K562 (cell line): ENCODE measurements around the gene TMPO. TPM values are rescaled to one million over a fixed set of nuclear protein-coding genes. Genes with fewer than 3 reads are reported as not detected.

Source experiments
- C11orf30 ChIP-seq: fragments of 450-650 bp; IDR thresholded peaks from 2 replicates; pipeline ENCODE4 v1.6.1; 2016; ENCODE audit warnings: low read depth, mild to moderate bottlenecking
- EZH2 ChIP-seq: IDR thresholded peaks from 2 replicates; pipeline ENCODE4 v1.6.1; 2012; ENCODE audit warnings: low read depth, mild to moderate bottlenecking, inconsistent platforms, low read length, borderline replicate concordance
- FOXJ2 ChIP-seq: fragments of 200-800 bp; sonication (Bioruptor generic); IDR thresholded peaks from 2 replicates; pipeline ENCODE4 v1.6.1; 2016; ENCODE audit warnings: missing genetic modification characterization, missing compliant biosample characterization
- HNRNPH1 ChIP-seq: fragments of 200-400 bp; formaldehyde crosslinking; optimal IDR thresholded peaks from 2 replicates; pipeline ENCODE3; 2017; ENCODE audit warnings: low read depth, mild to moderate bottlenecking, low read length, moderate library complexity
- HNRNPL ChIP-seq: fragments of 200-400 bp; formaldehyde crosslinking; IDR thresholded peaks from 2 replicates; pipeline ENCODE4 v1.6.1; 2017; ENCODE audit warnings: low read depth, mild to moderate bottlenecking, low read length
- HOXB6 ChIP-seq: fragments of 250-450 bp; sonication (Bioruptor Pico); IDR thresholded peaks from 2 replicates; pipeline ENCODE4 v1.5.1; 2022; ENCODE audit warnings: mild to moderate bottlenecking, borderline replicate concordance
- SIRT6 ChIP-seq: IDR thresholded peaks from one replicate; pipeline ENCODE4 v1.6.1; 2012; ENCODE audit warnings: low read depth, mild to moderate bottlenecking, control low read depth, inconsistent platforms, low read length, moderate library complexity
- SMARCA5 ChIP-seq: fragments of 450-650 bp; IDR thresholded peaks from 2 replicates; pipeline ENCODE4 v1.6.1; 2016
- TRIM28 ChIP-seq: fragments of 450-650 bp; IDR thresholded peaks from 2 replicates; pipeline ENCODE4 v1.6.1; 2017
- ZNF445 ChIP-seq: fragments of 250-450 bp; sonication (Bioruptor Pico); IDR thresholded peaks from 2 replicates; pipeline ENCODE4 v1.4.0; 2020; ENCODE audit warnings: low read depth, mild to moderate bottlenecking, moderate library complexity
- ZNF507 ChIP-seq: conservative IDR thresholded peaks from 2 replicates; pipeline ENCODE4 v1.6.1; 2017; ENCODE audit warnings: missing genetic modification characterization, missing compliant biosample characterization
- ZNF717 ChIP-seq: fragments of 250-450 bp; sonication (Bioruptor Pico); IDR thresholded peaks from 2 replicates; pipeline ENCODE4 v1.5.0; 2021
- ZNF764 ChIP-seq: fragments of 250-450 bp; sonication (Bioruptor Pico); IDR thresholded peaks from 2 replicates; pipeline ENCODE4 v1.4.0; 2020; ENCODE audit warnings: low read depth, mild to moderate bottlenecking, moderate library complexity
- polyA plus RNA-seq, 8 experiments: library from polyadenylated mRNA; depleted of rRNA in 4 of 8; stranded (reverse) in 5 of 8; unstranded in 3 of 8; fragments of >200 nt; fragmentation: Nextera tagmentation in 2 of 8; fragmentation: Illumina TruSeq in 1 of 8; extraction: Ambion mirVana in 2 of 8; extraction: Trizol in 1 of 8; gene quantifications; 2 replicates each; pipeline versions ENCODE4 v1.2.1 to v1.2.3, GENCODE V29; 2011 to 2014; ENCODE audit warnings: inconsistent platforms in 1 of 8, missing spikeins in 1 of 8
- total RNA-seq, 7 experiments: library from RNA; depleted of rRNA in 6 of 7; stranded (reverse); fragments of >200 nt in 6 of 7; fragmentation: Illumina TruSeq in 2 of 7; extraction: Trizol in 2 of 7; gene quantifications; 2 replicates each; pipeline versions ENCODE4 v1.2.1 to v1.2.3, GENCODE V29; 2011 to 2021; ENCODE audit warnings: low replicate concordance in 1 of 7
- TF ChIP-seq, protein P1 (sequence below): fragments of 450-650 bp; formaldehyde crosslinking; IDR thresholded peaks from 2 replicates; pipeline ENCODE4 v1.4.0; 2022; ENCODE audit warnings: missing genetic modification characterization
- TF ChIP-seq, protein P2 (sequence below): IDR thresholded peaks from 2 replicates; pipeline ENCODE4 v1.6.1; 2011; ENCODE audit warnings: borderline replicate concordance, low read depth, mild to moderate bottlenecking, moderate library complexity, low read length; ENCODE audit not compliant: insufficient read depth, poor library complexity, severe bottlenecking
- TF ChIP-seq, protein P3 (sequence below), 2 experiments: fragments of 450-650 bp; conservative IDR thresholded peaks; 2 replicates each; pipeline ENCODE4 v1.6.1; 2017; ENCODE audit warnings: mild to moderate bottlenecking in 2 of 2, moderate library complexity in 2 of 2
- TF ChIP-seq, protein P4 (sequence below): fragments of 450-650 bp; IDR thresholded peaks from 2 replicates; pipeline ENCODE4 v1.6.1; 2018; ENCODE audit not compliant: partially characterized antibody
- TF ChIP-seq, protein P5 (sequence below): fragments of 450-650 bp; formaldehyde crosslinking; IDR thresholded peaks from 2 replicates; pipeline ENCODE4 v1.4.0; 2022; ENCODE audit warnings: mild to moderate bottlenecking, moderate library complexity

TMPO gene
- total and polyA plus RNA-seq, 9 of the 15 experiments (the other 6 are each of a cell fraction or from before 2014, with no cell fraction given): 62.1 to 263 (median 182) TPM

DNA sequence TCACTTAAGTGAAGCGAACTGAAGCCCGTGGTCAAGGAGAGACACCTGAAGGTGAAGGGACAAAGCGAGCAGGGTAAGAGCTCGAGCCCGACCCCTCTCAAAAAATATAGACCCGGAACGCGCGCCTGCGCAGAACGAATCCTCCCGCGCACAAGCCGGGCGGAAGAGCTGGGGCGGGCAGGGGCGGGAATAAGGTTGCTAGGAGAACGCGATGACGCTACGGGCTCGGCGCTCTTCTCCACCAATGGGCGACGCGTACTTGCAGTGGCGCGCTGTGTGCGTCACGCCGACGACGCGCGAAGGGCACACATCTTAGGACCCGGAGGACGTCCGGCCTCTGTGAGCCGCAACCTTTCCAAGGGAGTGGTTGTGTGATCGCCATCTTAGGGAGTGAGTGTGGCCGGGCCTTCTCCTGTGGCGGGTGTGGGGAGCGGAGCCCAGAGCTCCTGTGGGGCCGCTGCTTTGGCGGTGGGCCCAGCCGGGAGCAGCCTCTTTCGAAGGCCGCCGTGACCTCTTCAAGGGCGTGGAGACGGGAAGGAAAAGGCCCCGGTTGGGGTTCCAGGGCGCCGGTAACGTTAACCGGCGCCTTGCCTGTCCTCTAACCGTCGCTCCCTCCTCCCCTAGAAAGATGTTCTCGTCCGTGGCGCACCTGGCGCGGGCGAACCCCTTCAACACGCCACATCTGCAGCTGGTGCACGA is 78.1 kb downstream of the TMPO start, which contains the start of gene SLC25A3 (continued):
- TF ChIP-seq, protein P1, sequence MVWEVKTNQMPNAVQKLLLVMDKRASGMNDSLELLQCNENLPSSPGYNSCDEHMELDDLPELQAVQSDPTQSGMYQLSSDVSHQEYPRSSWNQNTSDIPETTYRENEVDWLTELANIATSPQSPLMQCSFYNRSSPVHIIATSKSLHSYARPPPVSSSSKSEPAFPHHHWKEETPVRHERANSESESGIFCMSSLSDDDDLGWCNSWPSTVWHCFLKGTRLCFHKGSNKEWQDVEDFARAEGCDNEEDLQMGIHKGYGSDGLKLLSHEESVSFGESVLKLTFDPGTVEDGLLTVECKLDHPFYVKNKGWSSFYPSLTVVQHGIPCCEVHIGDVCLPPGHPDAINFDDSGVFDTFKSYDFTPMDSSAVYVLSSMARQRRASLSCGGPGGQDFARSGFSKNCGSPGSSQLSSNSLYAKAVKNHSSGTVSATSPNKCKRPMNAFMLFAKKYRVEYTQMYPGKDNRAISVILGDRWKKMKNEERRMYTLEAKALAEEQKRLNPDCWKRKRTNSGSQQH (CRISPR knock-in tag): no peak; the same call in 1 of the 2 replicates
- TF ChIP-seq SMARCA5: no peak
- peak; percentile 87 for TF ChIP-seq C11orf30
- TF ChIP-seq ZNF764: no peak
- TF ChIP-seq, protein P2, sequence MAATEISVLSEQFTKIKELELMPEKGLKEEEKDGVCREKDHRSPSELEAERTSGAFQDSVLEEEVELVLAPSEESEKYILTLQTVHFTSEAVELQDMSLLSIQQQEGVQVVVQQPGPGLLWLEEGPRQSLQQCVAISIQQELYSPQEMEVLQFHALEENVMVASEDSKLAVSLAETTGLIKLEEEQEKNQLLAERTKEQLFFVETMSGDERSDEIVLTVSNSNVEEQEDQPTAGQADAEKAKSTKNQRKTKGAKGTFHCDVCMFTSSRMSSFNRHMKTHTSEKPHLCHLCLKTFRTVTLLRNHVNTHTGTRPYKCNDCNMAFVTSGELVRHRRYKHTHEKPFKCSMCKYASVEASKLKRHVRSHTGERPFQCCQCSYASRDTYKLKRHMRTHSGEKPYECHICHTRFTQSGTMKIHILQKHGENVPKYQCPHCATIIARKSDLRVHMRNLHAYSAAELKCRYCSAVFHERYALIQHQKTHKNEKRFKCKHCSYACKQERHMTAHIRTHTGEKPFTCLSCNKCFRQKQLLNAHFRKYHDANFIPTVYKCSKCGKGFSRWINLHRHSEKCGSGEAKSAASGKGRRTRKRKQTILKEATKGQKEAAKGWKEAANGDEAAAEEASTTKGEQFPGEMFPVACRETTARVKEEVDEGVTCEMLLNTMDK: no peak
- no peak for TF ChIP-seq HNRNPL
- TF ChIP-seq ZNF717: no peak
- TF ChIP-seq FOXJ2: peak; percentile 54
- no peak for TF ChIP-seq TRIM28
- no peak for TF ChIP-seq EZH2
- no peak for TF ChIP-seq HOXB6 (CRISPR knock-in tag)
- TF ChIP-seq, protein P3, sequence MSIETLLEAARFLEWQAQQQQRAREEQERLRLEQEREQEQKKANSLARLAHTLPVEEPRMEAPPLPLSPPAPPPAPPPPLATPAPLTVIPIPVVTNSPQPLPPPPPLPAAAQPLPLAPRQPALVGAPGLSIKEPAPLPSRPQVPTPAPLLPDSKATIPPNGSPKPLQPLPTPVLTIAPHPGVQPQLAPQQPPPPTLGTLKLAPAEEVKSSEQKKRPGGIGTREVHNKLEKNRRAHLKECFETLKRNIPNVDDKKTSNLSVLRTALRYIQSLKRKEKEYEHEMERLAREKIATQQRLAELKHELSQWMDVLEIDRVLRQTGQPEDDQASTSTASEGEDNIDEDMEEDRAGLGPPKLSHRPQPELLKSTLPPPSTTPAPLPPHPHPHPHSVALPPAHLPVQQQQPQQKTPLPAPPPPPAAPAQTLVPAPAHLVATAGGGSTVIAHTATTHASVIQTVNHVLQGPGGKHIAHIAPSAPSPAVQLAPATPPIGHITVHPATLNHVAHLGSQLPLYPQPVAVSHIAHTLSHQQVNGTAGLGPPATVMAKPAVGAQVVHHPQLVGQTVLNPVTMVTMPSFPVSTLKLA (conservative IDR thresholded peaks at IDR 0.05): peak; percentile 68 to 76
- TF ChIP-seq HNRNPH1: no peak
- TF ChIP-seq ZNF445 (CRISPR knock-in tag): no peak
- TF ChIP-seq, protein P4, sequence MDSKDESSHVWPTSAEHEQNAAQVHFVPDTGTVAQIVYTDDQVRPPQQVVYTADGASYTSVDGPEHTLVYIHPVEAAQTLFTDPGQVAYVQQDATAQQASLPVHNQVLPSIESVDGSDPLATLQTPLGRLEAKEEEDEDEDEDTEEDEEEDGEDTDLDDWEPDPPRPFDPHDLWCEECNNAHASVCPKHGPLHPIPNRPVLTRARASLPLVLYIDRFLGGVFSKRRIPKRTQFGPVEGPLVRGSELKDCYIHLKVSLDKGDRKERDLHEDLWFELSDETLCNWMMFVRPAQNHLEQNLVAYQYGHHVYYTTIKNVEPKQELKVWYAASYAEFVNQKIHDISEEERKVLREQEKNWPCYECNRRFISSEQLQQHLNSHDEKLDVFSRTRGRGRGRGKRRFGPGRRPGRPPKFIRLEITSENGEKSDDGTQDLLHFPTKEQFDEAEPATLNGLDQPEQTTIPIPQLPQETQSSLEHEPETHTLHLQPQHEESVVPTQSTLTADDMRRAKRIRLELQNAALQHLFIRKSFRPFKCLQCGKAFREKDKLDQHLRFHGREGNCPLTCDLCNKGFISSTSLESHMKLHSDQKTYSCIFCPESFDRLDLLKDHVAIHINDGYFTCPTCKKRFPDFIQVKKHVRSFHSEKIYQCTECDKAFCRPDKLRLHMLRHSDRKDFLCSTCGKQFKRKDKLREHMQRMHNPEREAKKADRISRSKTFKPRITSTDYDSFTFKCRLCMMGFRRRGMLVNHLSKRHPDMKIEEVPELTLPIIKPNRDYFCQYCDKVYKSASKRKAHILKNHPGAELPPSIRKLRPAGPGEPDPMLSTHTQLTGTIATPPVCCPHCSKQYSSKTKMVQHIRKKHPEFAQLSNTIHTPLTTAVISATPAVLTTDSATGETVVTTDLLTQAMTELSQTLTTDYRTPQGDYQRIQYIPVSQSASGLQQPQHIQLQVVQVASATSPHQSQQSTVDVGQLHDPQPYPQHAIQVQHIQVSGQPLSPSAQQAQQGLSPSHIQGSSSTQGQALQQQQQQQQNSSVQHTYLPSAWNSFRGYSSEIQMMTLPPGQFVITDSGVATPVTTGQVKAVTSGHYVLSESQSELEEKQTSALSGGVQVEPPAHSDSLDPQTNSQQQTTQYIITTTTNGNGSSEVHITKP: peak; percentile 28
- TF ChIP-seq, protein P5, sequence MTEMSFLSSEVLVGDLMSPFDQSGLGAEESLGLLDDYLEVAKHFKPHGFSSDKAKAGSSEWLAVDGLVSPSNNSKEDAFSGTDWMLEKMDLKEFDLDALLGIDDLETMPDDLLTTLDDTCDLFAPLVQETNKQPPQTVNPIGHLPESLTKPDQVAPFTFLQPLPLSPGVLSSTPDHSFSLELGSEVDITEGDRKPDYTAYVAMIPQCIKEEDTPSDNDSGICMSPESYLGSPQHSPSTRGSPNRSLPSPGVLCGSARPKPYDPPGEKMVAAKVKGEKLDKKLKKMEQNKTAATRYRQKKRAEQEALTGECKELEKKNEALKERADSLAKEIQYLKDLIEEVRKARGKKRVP (CRISPR knock-in tag): no peak
- TF ChIP-seq ZNF507: no peak
- no peak for TF ChIP-seq SIRT6
